Measurements from ENCODE around the gene C2orf42. TPM values are rescaled to one million over a fixed set of nuclear protein-coding genes. Genes with fewer than 3 reads are reported as not detected.
"Not testable (repeated sequence)": the region's sequence is repeated elsewhere in the genome, so short reads cannot be mapped to it uniquely, and the experiment has no call there.

C2orf42 gene
- polyA plus RNA-seq, 6 donors from 2014 or later: 14.1 to 35.5 (median 23.4) TPM

DNA sequence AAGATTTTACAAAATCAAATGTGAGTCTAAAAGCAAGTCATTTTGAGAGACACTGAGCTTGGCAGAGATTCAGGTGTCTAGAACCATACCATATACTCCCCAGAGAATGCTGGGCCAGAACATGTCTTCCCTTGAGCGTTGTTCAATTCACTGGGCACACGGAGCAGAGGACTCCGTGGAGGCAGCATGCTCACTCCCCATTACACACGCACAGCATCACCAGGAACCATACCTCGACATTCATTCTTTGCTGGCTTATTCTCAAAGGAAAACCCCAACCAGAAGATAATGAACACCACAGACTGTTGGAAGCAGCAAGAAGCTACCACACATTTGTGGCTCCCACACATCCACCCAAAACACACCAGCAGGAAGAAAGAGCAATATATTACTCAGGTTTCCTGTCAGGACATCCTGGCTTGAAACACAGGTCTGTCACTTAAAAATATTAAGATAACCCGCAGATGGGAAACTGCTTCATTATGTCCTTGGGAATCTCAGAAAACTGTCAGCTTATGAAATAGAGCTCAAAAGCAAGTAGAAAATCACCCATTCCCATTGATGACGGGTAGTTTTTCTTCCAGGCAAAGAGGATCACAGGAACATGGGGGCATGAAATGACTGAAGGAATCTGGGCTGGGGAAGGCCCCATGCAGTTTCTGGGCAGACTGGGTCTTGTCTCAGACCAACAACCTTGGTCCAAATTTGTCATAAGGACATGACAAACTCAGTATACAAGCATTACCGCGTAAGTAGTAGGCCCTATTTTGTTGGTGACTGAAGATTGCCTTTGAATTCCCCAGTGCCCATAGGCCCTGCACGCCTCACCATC, 57.1 kb downstream of the C2orf42 start:
- Mint-ChIP-seq H3K4me3 (peak overlapping the region; percentile 83 to 94 (median 90)), H3K4me1 (peaks cover 59 to 78% (median 62%) of the 10 kb centered on the region in 3 donors), H3K9me3 (no peaks in the 10 kb centered on the region), H3K36me3 (no peaks in the 10 kb centered on the region), H3K27ac (peak overlapping the region; percentile 92 to 99 (median 98)), H3K27me3 (no peaks in the 10 kb centered on the region)
- no peak for DNase-seq
- peak; percentile 34 to 37 for ATAC-seq (ENCODE audit: low read depth in 2 of 2)

DNA sequence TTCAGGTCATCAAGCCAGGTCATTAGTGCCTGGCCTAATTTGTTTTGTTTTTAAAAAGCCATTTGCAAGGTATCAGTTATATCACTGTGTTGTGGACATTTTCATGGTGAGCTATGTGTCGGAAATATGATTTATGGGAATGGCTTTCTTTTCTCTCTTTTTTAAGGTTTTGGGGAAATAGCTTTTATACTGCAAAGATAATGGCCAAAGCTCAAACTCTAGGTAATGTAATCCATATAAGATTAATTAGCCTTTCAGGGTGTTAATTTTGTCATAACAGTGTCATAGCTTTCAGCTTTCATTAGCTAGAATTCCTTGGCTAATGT, 57.7 kb downstream of the C2orf42 start:
- peak overlapping the region; percentile 83 to 94 (median 90) for H3K4me3 Mint-ChIP-seq
- DNase-seq: no peak
- no peaks in the 10 kb centered on the region for H3K9me3 Mint-ChIP-seq
- H3K36me3 Mint-ChIP-seq: no peaks in the 10 kb centered on the region
- no peaks in the 10 kb centered on the region for H3K27me3 Mint-ChIP-seq
- peaks cover 59 to 76% (median 62%) of the 10 kb centered on the region in 3 donors for H3K4me1 Mint-ChIP-seq
- peak overlapping the region; percentile 92 to 99 (median 98) for H3K27ac Mint-ChIP-seq
- ATAC-seq (ENCODE audit: low read depth in 2 of 2): no peak

DNA sequence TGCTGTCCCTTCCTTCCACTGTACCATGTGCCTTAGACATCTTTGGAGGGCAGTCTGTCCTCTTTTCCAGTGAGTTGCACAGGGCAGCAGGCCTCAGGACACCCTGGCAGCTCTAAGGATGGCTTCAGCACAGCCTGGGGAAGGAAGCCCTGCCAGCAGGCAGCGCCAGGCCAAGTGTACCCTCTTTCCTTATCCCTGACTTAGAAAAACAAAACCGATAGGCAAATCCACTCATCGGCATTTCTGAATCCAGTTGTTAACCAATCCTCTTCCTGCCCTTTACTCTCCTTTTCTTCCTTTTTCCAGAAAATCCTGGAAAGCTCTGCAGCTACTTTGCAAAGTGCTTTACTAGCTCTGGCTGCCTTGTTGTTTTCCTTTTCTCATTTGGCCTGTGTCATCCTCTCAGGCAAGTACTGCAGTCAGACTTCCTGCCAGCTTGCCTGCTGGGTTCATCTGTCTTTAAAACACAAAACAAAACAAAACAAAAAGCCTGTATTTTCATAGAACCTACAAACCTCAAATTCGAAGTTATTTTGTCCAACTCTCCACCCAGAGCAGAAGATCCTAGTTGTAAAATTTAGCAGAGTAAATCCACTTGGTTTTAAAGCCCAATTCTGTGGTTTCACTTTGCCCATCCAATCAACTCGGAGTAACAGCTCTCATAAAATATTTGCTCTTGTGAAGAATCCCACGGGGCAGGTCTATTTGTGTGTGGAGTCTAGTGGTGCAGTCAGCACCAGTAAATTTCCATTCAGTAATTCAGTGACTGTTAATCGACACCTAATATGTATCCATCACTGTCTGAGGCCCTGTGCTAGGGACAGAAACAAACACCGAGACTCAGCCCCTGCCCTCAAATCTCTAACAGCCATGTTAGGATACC, 58.3 kb downstream of the C2orf42 start:
- peak; percentile 54 for DNase-seq
- Mint-ChIP-seq H3K27me3 (no peaks in the 10 kb centered on the region), H3K4me3 (peak overlapping the region; percentile 83 to 94 (median 90)), H3K4me1 (peaks cover 58 to 74% (median 58%) of the 10 kb centered on the region in 3 donors), H3K36me3 (no peaks in the 10 kb centered on the region), H3K27ac (peak overlapping the region; percentile 92 to 99 (median 98)), H3K9me3 (no peaks in the 10 kb centered on the region)
- peak; percentile 70 for ATAC-seq (ENCODE audit: low read depth in 2 of 2)

DNA sequence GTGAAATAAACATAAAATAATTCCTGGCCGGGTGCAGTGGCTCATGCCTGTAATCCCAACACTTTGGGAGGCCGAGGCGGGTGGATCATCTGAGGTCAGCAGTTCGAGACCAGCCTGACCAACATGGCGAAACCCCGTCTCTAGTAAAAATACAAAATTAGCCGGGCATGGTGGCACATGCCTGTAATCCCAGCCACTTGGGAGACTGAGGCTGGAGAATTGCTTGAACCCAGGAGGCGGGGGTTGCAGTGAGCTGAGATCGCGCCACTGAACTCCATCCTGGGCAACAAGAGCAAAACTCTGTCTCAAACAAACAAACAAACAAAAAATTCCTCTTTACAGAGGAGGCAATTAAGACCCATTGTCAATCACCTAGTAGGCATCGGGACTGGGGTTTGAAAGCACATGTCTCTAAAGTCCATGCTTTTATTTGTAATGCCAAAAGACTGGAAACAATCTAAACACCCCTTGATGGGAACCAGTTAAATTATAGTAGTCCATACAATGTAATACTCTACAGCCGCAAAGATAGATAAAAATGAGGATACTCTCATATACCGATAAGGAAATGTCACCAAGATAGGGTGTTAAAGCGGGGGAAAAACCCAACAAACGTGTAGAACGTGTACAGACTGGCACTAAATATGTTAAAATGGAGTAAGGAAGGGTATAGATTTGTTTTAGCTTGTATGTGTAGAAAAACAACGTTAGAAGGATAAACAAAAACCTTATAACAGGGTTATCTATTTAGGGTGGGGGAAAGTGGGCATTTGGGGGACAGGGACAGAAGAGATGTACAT, 59.3 kb downstream of the C2orf42 start:
- not testable (repeated sequence) for H3K36me3 Mint-ChIP-seq; H3K9me3 Mint-ChIP-seq; ATAC-seq (ENCODE audit: low read depth in 2 of 2); H3K27me3 Mint-ChIP-seq; DNase-seq
- H3K4me3 Mint-ChIP-seq: peak overlapping the region in 6 of 8 donors; percentile 32 to 93 (median 78)
- H3K27ac Mint-ChIP-seq: peak overlapping the region; percentile 59 to 99 (median 92)
- H3K4me1 Mint-ChIP-seq: peaks cover 54 to 76% (median 62%) of the 10 kb centered on the region in 3 donors

DNA sequence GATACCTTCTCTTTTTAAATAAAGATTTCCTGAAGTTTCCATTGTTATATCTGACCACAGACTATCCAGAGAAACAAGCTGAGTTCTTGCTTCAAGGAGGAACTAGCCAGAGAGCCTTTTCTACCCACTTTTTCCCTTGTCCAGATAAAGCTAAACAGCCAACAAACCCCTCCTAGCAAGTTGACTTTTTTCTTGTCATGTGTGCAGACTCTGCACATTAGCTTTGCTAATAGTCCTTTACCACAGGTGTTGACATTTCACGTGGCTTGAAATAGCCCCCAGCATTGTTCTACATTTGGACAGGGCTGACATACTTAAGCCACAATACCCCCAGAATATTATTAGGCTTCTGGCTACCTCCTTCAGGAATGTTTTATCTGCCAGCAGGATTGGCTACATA, 62.8 kb downstream of the C2orf42 start:
- ATAC-seq (ENCODE audit: low read depth in 2 of 2) (no peak), DNase-seq (no peak)
- Mint-ChIP-seq H3K4me3 (peak overlapping the region in 1 of 8 donors; percentile 52), H3K27ac (peak overlapping the region in 2 of 6 donors; percentile 10 to 15), H3K36me3 (no peaks in the 10 kb centered on the region), H3K27me3 (no peaks in the 10 kb centered on the region), H3K4me1 (peaks cover 49 to 72% (median 70%) of the 10 kb centered on the region in 3 donors), H3K9me3 (peaks cover 0 to 2% (median 0%) of the 10 kb centered on the region in 7 donors)

DNA sequence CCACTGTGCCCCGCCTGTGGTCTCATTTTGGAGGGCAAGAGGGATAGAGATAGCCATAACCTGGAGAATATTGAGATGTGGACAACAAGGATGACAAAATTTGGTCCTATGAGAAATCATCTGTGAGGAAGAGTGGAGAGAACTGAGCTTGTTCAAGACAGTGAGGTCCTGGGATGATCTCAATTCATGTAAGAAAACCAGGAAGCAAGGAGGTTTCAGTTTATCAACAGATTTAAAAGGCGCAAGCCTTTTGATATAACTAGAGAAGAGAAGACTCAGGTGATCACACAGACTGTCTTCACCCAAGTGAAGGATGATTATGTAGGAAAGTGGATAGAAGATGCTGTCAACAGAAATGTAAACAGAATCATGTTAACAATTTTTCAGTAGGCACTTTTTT, 64.4 kb downstream of the C2orf42 start:
- H3K9me3 Mint-ChIP-seq: peaks cover 0 to 2% (median 0%) of the 10 kb centered on the region in 7 donors
- peak overlapping the region; percentile 69 to 98 (median 94) for H3K4me3 Mint-ChIP-seq
- H3K4me1 Mint-ChIP-seq: peaks cover 44 to 73% (median 70%) of the 10 kb centered on the region in 3 donors
- no peaks in the 10 kb centered on the region for H3K27me3 Mint-ChIP-seq
- no peaks in the 10 kb centered on the region for H3K36me3 Mint-ChIP-seq
- ATAC-seq (ENCODE audit: low read depth in 2 of 2): no peak
- DNase-seq: no peak
- peak overlapping the region; percentile 98 to 100 (median 100) for H3K27ac Mint-ChIP-seq

DNA sequence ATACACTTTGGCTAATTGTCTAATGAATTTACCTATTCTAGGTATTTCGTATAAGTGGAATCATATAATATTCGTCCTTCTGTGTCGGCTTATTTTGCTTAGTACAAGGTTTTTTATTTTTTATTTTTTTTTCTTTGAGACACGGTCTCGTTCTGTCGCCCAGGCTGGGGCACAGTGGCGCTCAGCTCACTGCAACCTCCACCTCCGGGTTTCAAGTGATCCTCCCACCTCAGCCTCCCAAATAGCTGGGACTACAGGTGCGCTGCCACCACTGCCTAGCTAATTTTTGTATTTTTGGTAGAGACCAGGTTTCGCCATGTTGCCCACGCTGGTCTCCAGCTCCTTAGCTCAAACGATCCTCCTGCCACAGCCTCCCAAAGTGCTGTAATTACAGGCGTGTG, 65.3 kb downstream of the C2orf42 start:
- DNase-seq: no peak
- no peaks in the 10 kb centered on the region for H3K36me3 Mint-ChIP-seq

DNA sequence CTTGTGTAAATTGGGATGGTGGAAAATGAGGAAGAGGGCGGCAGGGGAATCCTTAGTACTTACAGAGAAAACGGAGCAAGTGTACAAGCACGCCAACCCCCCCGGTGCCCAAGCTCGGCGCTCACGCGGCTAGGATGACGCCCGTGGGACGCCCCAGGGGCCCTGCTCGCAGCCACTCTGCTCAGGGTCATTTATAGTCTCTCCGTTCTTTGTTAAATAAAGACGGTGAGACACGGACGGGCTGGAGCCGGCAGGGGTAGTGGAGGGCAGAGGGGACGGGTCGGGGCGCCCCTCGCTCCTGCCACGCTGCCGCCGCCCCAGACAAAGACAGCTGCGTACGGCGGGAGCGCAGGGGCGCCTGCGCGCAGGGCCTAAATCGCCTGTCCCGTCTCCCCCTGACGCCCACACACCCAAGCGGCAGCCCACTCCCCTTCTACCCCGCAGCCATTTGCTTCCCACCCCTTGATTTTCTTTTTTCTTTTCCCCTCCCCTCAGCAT, 65.8 kb downstream of the C2orf42 start:
- Mint-ChIP-seq H3K9me3 (peaks cover 0 to 2% (median 0%) of the 10 kb centered on the region in 7 donors), H3K4me1 (peaks cover 44 to 81% (median 74%) of the 10 kb centered on the region in 3 donors), H3K27ac (peak overlapping the region; percentile 98 to 100 (median 100)), H3K27me3 (no peaks in the 10 kb centered on the region), H3K36me3 (no peaks in the 10 kb centered on the region), H3K4me3 (peak overlapping the region; percentile 79 to 98 (median 96))
- DNase-seq (peak; percentile 92), ATAC-seq (ENCODE audit: low read depth in 2 of 2) (peak; percentile 74 to 79)

More for the DNA sequence above, 65.3 kb downstream of the C2orf42 start:
- peaks cover 48 to 79% (median 76%) of the 10 kb centered on the region in 3 donors for H3K4me1 Mint-ChIP-seq
- H3K27ac Mint-ChIP-seq: peak overlapping the region; percentile 98 to 100 (median 100)
- no peak for ATAC-seq (ENCODE audit: low read depth in 2 of 2)
- peaks cover 0 to 2% (median 0%) of the 10 kb centered on the region in 7 donors for H3K9me3 Mint-ChIP-seq
- peak overlapping the region; percentile 79 to 98 (median 96) for H3K4me3 Mint-ChIP-seq
- no peaks in the 10 kb centered on the region for H3K27me3 Mint-ChIP-seq

DNA sequence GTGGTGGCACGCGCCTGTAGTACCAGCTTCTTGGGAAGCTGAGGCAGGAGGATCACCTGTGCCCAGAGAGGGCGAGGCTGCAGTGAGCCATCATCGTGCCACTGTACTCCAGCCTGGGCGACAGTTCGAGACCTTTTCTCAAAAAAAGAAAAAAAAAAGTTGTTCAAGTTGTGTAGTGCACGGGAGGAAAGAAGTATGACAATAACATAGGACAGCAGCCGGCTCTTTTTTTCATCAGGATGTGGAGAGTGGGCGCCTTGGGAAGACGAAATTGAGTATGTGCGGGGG, 67.0 kb downstream of the C2orf42 start:
- DNase-seq: no peak
- no peak for ATAC-seq (ENCODE audit: low read depth in 2 of 2)
- Mint-ChIP-seq H3K4me1 (peaks cover 47 to 84% (median 80%) of the 10 kb centered on the region in 3 donors), H3K27ac (peak overlapping the region; percentile 98 to 100 (median 100)), H3K36me3 (no peaks in the 10 kb centered on the region), H3K4me3 (peak overlapping the region; percentile 79 to 98 (median 96)), H3K9me3 (peaks cover 0 to 4% (median 0%) of the 10 kb centered on the region in 7 donors), H3K27me3 (no peaks in the 10 kb centered on the region)

DNA sequence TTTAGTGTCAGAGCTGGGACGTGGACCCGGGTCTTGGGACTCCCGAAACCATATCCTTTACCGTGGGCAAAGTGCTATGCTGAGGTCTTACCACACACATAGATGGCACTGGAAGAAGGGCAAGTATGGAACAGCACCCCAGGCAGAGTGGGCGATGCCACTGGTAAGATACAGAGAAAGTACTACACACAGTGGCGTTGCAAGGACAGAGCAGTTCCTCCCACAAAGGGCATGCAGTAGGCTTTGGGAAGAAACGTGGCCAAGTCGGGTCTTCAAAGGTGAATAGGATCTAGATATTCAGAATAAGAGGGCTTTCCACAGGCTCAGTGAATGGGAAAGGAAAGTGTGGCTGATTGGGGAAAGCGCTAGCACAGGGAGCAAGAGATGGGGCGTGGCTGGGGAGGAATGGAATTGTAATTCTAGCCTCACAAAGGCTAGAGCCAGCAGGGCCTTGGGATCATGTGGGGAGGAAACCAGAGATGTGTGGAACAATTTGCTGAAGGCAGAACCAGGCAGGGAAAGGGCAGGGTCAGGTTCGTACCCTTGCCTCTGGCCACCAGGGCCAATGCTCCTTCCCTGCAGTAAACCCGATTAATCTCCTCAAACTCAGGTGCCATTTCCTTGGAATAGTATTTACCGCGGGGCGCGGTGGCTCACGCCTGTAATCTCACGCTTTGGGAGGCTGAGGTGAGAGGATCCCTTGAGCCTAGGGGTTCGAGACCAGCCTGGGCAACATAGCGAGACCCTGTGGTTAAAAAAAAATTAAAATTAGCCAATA, 67.6 kb downstream of the C2orf42 start:
- Mint-ChIP-seq H3K36me3 (no peaks in the 10 kb centered on the region), H3K27ac (peak overlapping the region; percentile 98 to 100 (median 100)), H3K9me3 (peaks cover 0 to 4% (median 0%) of the 10 kb centered on the region in 7 donors), H3K27me3 (no peaks in the 10 kb centered on the region), H3K4me3 (peak overlapping the region; percentile 79 to 98 (median 96)), H3K4me1 (peaks cover 48 to 85% (median 81%) of the 10 kb centered on the region in 3 donors)
- no peak for DNase-seq
- no peak for ATAC-seq (ENCODE audit: low read depth in 2 of 2)

DNA sequence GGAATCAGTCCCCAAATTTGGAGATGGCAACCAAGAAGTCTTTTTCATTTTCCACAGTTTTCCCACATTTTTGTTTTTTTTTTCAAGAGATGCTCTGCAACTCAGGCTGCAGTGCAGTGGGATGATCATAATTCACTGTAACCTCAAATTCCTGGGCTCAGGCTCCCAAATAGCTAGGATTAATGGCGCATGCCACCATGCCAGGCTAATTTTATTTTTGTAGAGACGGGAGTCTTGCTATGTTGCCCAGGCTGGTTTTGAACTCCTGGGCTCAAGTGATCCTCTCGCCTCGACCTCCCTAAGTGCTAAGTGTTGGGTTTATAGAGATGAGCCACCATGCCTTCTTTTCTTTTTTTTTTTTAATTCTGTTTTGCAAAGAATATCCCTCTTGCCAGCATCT, 68.3 kb downstream of the C2orf42 start:
- H3K4me3 Mint-ChIP-seq: peak overlapping the region in 7 of 8 donors; percentile 43 to 96 (median 79)
- peaks cover 0 to 4% (median 0%) of the 10 kb centered on the region in 7 donors for H3K9me3 Mint-ChIP-seq
- no peaks in the 10 kb centered on the region for H3K27me3 Mint-ChIP-seq
- no peak for ATAC-seq (ENCODE audit: low read depth in 2 of 2)
- DNase-seq: no peak
- peaks cover 52 to 85% (median 77%) of the 10 kb centered on the region in 3 donors for H3K4me1 Mint-ChIP-seq
- H3K27ac Mint-ChIP-seq: peak overlapping the region; percentile 98 to 100 (median 100)
- no peaks in the 10 kb centered on the region for H3K36me3 Mint-ChIP-seq
